Urinary bladder (tissue), 4 donors: ENCODE measurements around the gene RSPH1. TPM values are rescaled to one million over a fixed set of nuclear protein-coding genes. Genes with fewer than 3 reads are reported as not detected.

Source experiments
- DNase-seq: peaks from one replicate; pipeline ENCODE4 v3.0.0-alpha.2; 2015; ENCODE audit errors: extremely low spot score
- H3K27ac ChIP-seq: one replicate; pipeline ENCODE4 v1.5.1; 2013; ENCODE audit warnings: low read depth, mild to moderate bottlenecking, moderate library complexity
- H3K36me3 ChIP-seq: one replicate; pipeline ENCODE4 v1.6.1; 2013; ENCODE audit warnings: mild to moderate bottlenecking, moderate library complexity; ENCODE audit not compliant: insufficient read depth
- H3K4me1 ChIP-seq: one replicate; pipeline ENCODE4 v1.6.1; 2013; ENCODE audit warnings: mild to moderate bottlenecking, moderate library complexity; ENCODE audit not compliant: insufficient read depth
- H3K4me3 ChIP-seq: one replicate; pipeline ENCODE4 v1.5.1; 2013; ENCODE audit warnings: low read depth, low read length
- WGBS: extraction: QIAGEN DNeasy Blood & Tissue Kit; methylation state at CpG from one replicate; pipeline ENCODE4 v1.1.7; 2013; 5-methylcytosine and 5-hydroxymethylcytosine counted together
- polyA plus RNA-seq: library from polyadenylated mRNA; stranded (reverse); fragments of 200-250 nt; gene quantifications from one replicate; pipeline ENCODE4 v1.2.3, GENCODE V29; 2013
- total RNA-seq: library from RNA; depleted of rRNA; stranded (reverse); fragments of >200 nt; gene quantifications from one replicate; pipeline ENCODE4 v1.2.3, GENCODE V29; 2014
- donor health status: healthy with polysubstance abuse.
- donor health status: healthy.

RSPH1 gene
- total and polyA plus RNA-seq, 2 donors: 0.26 to 0.84 TPM

DNA sequence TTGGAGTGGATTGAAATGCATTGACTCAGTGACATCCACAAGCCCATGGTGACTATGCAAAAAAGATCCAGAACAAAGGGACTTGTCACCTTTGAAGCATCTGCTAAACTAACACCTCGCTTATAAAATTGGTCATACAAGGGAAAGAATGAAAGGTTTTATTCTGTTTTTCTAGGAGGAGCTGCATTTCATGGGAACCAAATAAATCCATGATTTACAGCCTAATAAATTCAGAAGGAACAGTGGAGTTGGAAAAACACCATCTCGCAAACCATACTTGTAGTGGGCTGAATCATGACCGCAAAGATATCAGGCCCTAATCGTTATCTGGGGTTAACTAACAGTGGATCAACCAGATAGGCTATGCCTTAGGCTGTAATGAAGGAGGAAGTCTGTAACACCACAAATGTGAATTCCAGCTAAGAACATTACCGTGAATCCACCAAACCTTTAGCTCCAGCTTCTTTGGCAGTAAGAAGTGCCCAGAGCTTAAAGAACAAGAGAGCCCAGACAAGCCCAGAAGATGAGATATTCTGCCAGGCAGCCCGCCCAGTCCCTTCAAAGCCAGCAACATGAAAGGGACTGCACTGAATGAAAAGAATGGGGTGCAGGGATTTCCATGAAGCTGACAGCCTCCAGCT, 27.4 kb downstream of the RSPH1 start:
- no peaks in the 10 kb centered on the region for H3K4me1 ChIP-seq
- 50% methylated on average over 6 of the region's 6 CpGs for WGBS
- no peak for DNase-seq
- no peaks in the 10 kb centered on the region for H3K36me3 ChIP-seq
- H3K4me3 ChIP-seq: no peak overlapping the region
- H3K27ac ChIP-seq: no peak overlapping the region

DNA sequence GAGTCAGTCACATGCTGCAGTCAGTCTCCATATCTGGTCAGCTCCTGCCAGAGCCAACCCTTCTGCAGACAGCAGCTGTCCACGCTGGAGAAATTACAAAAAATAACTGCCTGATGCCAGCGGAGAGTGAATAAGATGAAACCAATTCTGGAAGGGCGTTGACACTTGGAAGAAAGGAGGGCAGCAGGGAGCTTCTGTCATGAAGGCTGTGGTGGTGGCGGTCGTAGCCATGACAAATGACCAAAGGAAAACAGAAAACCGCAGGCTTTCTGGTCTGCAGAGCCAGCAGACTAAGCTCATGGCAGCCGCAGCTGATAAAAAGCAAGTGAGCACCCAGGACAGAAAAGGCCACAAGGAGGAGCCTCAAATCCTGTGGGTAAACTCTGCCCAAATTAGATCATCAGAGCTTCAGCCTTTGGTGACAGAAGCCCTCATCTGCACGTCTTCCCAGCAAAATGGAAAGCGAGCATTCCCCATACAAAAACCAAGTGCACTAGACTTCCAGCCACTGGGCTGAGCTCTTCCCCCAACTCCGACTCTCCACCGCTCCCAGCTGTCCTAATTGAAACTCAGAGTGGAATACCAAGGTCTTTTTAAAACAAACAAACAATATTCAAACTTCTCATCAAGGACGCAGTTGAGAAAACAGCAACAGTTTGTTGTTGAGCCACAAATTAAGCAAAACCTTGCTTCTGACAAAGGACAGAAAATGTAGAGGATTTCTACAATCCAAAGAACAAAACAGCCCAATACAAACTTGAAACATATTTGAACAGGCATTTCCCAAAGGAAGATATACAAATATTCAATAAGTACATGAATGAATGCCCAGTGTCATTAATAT, 28.7 kb downstream of the RSPH1 start:
- Histone ChIP-seq H3K4me1 (no peaks in the 10 kb centered on the region), H3K4me3 (no peak overlapping the region), H3K36me3 (no peaks in the 10 kb centered on the region), H3K27ac (no peak overlapping the region)
- 41% methylated on average over 12 of the region's 12 CpGs for WGBS
- no peak for DNase-seq

DNA sequence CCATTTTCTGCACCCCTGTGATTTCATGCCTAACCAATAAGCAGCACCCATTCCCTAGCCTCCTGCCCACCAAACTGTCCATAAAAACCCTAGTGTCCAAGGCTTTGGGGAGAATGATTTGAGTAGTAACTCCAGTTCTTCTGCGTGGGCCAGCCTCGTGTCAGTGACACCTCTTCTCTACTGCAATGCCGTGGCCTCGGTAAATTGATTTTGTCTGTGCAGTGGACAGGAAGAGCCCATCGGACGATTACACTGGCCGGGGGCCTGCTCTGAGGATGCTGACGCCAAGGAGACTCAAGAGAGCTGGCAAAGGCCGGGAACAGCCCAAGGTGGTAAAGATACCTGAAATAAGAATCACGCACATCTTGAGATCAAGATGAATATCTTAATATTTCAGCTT, 29.3 kb downstream of the RSPH1 start:
- DNase-seq: no peak
- no peaks in the 10 kb centered on the region for H3K36me3 ChIP-seq
- 92% methylated on average over 10 of the region's 10 CpGs for WGBS
- H3K4me1 ChIP-seq: no peaks in the 10 kb centered on the region
- no peak overlapping the region for H3K27ac ChIP-seq
- no peak overlapping the region for H3K4me3 ChIP-seq

DNA sequence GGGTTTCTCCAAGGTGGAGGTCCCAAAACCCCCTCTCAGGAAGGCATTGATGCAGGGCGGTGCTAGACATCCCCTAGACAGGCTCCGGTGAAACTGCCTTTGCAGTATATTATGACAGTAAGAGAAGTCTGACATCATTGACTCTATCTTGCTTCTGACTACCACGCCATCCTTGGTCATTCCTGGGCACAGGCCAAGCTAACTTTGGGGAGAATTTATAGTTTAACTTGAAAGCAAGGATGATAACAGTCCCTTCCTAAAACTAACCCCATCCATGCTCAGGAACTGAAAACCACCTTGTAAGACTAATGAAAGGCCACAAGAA, 30.3 kb downstream of the RSPH1 start:
- 87% methylated on average over 3 of the region's 3 CpGs for WGBS
- no peak for DNase-seq
- no peaks in the 10 kb centered on the region for H3K36me3 ChIP-seq

DNA sequence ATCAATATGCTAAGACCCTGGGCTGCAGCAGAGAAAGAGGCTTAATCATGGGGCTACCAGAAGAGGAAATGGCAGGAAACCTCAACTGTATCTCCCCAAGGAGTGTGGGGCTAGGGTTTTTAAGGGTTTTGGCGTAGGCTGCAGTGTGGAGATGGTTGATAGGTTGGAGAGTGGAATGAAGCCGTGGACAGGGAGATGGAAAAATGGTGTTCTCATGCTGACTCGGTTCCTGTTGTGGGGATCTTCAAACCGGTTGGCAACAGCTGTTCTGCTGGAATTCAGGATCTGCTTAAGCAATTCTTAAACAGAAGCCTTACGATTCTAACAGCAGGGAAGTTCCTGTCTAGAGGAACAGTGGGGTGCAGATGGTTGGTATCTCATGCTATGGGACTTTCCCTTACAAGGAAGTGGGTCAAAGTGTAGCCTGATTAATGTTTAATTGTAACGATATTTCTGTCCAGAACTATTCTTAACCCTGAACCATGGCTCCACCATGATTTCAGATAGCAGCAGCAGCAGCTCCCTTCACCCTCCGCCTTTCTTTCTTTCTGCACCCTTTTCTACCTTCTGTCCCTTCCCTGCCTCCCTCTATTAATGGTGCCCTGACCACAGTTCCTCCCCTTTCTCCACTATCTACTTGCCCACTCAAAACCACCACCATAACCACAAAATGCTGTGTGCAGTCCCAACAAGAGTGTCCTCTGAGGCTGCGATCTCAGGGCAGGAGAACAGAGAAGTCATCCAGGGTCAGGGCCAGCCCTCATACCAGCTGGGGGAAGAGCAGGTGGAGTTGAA, 30.8 kb downstream of the RSPH1 start:
- DNase-seq: no peak
- Histone ChIP-seq H3K4me1 (no peaks in the 10 kb centered on the region), H3K4me3 (no peak overlapping the region), H3K36me3 (no peaks in the 10 kb centered on the region), H3K27ac (no peak overlapping the region)
- 53% methylated on average over 8 of the region's 8 CpGs for WGBS

More for the DNA sequence above, 30.3 kb downstream of the RSPH1 start:
- Histone ChIP-seq H3K27ac (no peak overlapping the region), H3K4me3 (no peak overlapping the region), H3K4me1 (no peaks in the 10 kb centered on the region)

DNA sequence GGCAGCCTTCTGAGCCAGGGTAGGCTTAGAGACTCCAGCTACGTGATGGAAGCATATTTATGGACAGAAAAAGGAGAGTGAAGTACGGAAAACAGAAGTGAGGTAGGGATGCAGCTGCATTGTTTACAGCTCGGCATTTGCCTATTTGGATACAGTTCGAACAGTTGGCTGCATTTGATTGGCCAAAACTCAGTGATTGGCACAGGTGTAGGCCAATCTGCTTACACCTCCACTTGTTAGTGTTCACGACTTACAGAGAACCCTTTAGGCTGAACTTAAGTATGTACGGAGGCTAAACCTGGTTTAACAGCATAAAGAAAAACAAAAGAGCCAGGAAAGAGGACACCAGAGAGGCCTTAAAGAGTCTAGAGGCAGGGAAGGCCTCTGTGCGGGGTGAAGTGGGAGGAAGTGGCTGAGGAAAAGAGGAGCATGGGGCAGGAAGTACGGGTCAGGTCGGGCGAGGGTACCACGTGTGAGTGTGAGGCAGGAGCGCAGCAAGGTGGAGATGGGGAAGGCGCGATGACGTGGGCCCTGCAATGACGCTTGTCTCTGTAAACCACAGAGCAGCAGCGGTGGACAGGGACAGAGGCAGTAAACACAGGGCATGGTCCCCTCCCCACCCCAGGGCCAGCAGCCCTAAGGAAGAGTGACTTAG, 32.0 kb downstream of the RSPH1 start:
- WGBS: 81% methylated on average over 17 of the region's 17 CpGs
- no peaks in the 10 kb centered on the region for H3K36me3 ChIP-seq
- H3K4me1 ChIP-seq: no peaks in the 10 kb centered on the region
- H3K4me3 ChIP-seq: no peak overlapping the region
- DNase-seq: no peak
- no peak overlapping the region for H3K27ac ChIP-seq

DNA sequence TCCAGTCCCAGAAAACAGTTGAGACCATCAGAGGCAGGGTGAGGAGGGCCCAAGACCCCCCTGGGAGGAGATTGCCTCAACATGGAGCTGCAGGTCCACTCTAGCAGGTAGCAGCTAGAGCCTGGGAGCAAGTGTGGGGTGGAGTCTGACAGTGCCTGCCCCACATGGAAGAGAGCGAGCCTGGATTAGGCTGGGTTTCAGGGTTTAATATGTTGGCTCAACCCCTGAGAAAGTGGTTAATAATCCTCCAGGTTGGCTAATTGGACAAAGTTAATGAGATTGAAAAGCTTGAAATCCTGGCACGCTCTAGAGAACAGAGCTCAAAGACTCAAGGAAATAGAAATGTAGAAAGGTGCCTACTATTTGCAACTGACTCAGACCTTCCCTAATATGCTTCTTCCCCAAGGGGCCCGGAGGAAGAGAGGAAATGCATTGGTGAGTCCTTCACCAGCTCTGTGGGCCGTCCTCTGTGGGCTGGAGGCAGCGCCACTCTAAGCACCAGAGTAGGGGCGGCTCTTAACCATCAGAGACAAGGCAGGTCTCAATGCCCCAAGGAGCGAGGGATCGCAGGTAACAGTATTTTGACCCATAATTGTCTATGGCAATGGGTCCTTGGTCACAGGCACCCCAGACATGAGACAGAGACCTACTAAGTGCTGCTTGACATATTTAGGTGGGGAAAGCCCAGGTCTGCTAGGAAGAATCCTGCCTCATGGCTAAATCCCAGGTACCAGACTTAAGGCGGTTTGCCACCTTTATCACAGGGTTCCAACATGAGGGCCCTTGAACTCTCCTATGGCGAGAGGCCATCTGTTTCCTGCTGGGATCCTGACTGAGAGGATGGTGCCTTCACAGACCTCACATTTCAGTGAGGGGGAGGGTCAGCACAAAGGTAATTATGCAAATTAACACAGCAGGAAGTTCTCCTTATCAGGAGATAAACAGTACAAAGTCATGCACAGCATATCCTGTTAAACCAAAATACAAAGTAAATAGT, 33.8 kb downstream of the RSPH1 start:
- no peak overlapping the region for H3K27ac ChIP-seq
- DNase-seq: no peak
- 84% methylated on average over 10 of the region's 10 CpGs for WGBS
- H3K4me3 ChIP-seq: no peak overlapping the region
- H3K4me1 ChIP-seq: no peaks in the 10 kb centered on the region
- H3K36me3 ChIP-seq: no peaks in the 10 kb centered on the region

DNA sequence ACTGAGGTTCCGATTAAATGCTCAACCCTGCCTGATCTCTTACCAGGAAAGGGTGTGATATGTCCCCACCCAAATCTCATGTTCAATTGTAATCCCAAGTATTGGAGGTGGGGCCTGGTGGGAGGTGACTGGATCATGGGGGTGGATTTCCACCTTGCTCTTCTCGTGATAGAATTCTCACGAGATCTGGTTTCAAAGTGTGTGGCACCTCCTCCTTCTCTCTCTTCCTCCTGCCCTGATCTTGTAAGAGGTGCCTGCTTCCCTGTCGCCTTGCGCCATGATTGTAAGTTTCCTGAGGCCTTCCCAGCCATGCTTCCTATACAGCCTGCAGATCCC, 34.9 kb downstream of the RSPH1 start:
- WGBS: 87% methylated on average over 5 of the region's 5 CpGs
- H3K36me3 ChIP-seq: no peaks in the 10 kb centered on the region
- no peak for DNase-seq
- H3K4me3 ChIP-seq: no peak overlapping the region
- H3K4me1 ChIP-seq: no peaks in the 10 kb centered on the region
- H3K27ac ChIP-seq: no peak overlapping the region

DNA sequence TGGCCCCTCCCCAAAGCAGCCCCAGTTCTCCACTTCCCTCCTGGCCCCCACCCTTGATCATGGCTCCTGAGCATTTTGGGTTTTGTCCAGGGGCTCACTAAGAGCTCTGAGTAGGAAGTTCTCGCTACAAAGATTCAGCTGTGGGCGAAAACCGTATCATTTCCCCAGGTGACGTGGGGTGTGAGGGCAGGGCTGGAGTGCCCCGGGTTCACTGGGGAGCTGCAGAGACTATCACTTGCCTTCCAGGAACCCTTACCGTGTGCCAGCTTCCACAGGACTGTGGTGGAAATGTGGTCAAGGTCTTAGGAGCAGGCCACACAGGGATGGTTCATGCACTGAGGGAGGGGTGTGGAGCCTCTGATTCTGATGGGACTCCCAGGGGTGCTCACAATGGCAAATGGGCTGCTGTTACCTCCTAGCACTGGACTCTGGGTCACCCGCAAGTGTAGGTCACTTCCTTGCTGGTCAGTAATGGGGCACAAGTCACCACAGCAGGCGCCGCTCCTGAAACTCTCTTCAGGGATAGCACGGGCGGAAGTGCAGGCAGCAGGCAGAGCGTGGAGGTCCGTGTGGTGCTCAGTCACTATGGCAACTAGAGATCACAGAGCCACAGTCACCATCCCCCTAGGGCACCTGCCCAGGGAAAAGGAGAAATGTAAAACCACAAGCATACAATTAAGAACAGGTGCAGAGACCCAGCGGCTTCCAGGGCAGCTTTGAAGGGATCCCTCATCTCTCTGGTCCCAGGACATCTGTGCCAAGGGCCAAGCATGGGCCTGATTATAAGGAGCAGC, 35.4 kb downstream of the RSPH1 start:
- H3K27ac ChIP-seq: no peak overlapping the region
- no peaks in the 10 kb centered on the region for H3K4me1 ChIP-seq
- DNase-seq: no peak
- H3K36me3 ChIP-seq: no peaks in the 10 kb centered on the region
- 69% methylated on average over 14 of the region's 14 CpGs for WGBS
- no peak overlapping the region for H3K4me3 ChIP-seq

DNA sequence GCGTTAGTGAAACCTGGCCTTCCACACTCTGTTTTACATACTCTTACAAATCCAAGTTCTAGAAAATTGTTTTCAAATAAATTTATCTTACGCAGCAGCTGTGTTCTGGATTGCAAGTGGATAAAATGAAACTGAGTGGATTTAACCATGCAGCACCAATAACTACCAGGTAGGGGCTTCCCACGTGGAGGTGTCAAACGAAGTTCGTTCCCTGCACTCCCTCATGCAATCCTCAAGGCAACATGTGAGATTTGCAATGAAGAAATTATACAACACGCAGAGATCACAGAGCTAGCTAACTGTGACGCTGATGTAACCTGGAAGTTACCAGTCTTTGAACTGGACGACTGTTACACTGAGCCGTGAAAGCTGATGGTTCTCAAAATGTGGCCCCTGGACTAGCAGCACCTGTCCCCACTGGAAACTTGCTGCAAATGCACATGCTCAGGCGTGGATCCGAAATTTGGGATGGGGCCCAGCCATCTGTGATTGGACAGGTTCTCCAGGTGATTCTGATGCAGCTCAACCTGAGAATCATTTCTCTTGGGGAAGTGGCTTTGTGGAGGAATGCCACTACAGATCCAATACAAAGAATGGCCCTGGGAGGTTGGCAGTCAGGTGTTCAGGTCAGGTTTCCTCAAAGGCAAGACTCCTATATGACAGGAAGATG, 36.3 kb downstream of the RSPH1 start:
- 79% methylated on average over 11 of the region's 11 CpGs for WGBS
- Histone ChIP-seq H3K4me3 (no peak overlapping the region), H3K4me1 (no peaks in the 10 kb centered on the region), H3K27ac (no peak overlapping the region), H3K36me3 (no peaks in the 10 kb centered on the region)
- no peak for DNase-seq

DNA sequence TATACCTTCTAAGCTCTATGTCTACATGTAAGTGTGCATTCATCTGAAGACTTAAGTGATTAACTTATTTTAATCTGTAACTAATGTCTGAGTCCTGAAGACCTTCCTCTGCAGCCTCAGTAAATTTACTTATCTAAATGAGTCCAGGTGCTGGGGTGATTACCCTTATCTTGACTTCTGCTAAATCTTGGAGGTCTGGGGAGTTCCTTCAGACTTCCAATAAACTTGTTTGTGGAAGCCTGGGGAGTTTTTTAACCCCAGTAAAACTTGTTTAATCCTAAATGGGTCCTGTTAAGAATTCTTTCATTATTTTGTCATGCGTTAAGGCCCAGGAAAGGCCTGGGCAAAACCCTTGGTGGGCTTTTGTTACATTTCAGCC, 37.0 kb downstream of the RSPH1 start:
- Histone ChIP-seq H3K27ac (no peak overlapping the region), H3K36me3 (no peaks in the 10 kb centered on the region), H3K4me1 (no peaks in the 10 kb centered on the region), H3K4me3 (no peak overlapping the region)
- DNase-seq: no peak
- WGBS: 60% methylated on average over 1 of the region's 1 CpG

DNA sequence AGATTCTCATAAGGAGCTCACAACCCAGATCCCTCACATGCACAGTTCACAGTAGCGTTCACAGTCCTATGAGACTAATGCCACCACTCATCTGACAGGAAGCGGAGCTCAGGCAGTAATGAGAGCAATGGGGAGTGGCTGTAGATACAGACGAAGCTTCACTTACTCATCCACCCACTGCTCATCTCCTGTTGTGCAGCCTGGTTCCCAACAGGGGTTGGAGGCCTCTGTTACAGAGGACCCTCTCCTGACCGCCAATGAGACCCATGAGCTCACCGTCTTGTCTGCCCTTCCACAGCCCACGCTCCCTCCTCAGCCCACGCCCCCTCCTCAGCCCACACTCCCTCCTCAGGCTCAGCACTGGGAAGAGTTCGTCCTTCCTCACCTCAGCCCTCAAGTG, 39.6 kb downstream of the RSPH1 start:
- no peaks in the 10 kb centered on the region for H3K36me3 ChIP-seq
- no peaks in the 10 kb centered on the region for H3K4me1 ChIP-seq
- H3K27ac ChIP-seq: no peak overlapping the region
- no peak for DNase-seq
- 66% methylated on average over 8 of the region's 8 CpGs for WGBS
- H3K4me3 ChIP-seq: no peak overlapping the region
